Measurements from ENCODE around the gene MYL7. TPM values are rescaled to one million over a fixed set of nuclear protein-coding genes. Genes with fewer than 3 reads are reported as not detected.

The MYL7 gene
- polyA plus RNA-seq, 2 of the 4 experiments (the other 2 are of a cell fraction), result not detected

DNA sequence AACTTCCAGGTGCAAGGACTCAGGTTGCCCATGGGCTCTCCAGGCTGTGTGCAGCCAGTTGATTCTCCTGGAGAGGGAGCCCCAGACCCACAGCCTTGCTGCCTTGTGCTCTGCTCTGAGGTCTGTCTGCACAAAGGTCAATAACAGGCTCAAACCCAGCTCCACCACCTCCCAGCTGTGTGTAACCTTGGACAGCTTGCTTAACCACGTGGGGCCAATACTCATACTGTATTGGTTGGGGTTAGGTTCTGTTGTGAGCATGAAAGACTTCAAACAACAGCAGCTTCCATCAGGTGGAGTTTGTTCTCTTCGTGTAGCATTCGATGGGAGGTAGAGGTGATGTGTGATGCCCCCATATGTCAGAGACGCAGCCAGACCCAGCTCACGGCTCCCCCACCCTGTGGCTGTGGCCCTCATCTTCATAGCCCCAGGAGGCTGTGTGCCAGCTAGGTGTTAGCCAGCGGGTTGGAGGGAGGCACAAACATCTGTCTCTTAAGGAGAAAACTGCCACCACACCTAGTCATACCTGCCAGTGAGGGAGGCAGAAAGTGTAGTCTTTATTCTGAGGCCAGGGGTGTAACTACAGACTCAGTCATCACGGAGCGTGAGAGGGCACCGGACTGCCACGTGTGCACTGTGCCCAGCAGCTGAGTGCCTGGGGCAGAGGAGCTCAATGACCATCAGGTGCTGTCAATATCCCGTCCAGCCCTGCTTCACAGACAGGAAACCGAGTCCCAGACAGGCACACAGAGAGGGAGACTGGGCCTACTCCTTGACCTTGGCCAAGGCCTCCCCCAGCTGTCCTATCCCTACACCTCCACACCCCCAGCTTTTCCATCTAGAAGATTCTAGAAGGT is 9.7 kb downstream of the MYL7 start (continued):
- no peak for TF ChIP-seq RNF2 (IDR thresholded peaks at IDR 0.05; ENCODE audit: borderline replicate concordance, low read depth)
- no peak for TF ChIP-seq EHF (CRISPR knock-in tag; IDR thresholded peaks at IDR 0.05)
- TF ChIP-seq RAD21 (conservative IDR thresholded peaks at IDR 0.05 in 1 of 2, IDR thresholded peaks at IDR 0.05 in 1 of 2), result peak; percentile 46 to 67; a peak in 3 of 5 replicates
- no peak for TF ChIP-seq MYC (IDR thresholded peaks at IDR 0.05; ENCODE audit: borderline replicate concordance, low read length)

DNA sequence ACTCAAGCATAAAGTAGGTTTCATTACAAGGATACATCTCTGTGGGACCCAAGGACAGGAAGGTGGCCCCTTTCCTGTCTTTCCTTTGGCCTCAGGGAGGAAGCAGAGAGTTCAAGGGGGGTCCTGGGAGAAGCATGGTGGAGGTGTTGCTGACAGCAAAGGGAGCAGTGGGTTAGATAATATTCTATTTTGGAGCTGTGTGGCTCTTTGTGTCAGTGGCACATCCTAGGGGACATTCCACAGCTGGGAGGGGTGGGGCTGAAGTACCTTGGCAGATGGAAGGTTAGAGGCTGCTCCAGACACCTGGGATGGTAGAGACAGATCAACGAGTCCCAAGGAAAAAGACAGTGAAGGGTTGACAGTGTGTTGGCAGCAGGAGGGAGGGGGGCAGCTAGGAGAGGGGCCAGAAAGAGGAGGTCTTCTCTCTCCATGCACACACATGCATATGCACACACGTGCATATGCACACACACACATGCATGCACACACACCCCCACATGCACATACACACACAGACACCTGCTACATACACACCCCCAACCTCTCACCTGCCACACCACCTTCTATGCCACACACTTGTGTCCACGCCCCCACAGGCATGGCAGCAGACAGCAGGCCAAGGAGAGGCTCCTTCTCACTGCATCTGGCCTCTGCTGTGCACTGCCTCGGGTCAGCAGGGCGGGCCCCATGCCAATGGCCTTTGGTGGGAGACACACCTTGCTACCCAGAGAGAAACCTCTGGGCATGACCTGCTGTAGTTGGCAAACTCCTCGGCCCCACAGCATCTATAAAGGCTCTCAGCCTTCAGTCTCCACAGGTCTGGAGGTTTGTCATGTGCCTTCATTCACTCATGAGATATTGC is 12.2 kb downstream of the MYL7 start:
- no peak for FAIRE-seq
- no peak overlapping the region for H3K4me2 ChIP-seq
- no peak for DNase-seq (ENCODE audit: low read depth in 1 of 2, low spot score in 1 of 2)
- H3K4me1 ChIP-seq, result 0 out of 3 replicates have a peak, but pooled peaks cover 5% of the 10 kb centered on the region
- WGBS (ENCODE audit: missing lambda C conversion rate), result 32% methylated on average over 6 of the region's 6 CpGs
- H3K4me3 ChIP-seq, result no peak overlapping the region
- TF ChIP-seq, protein P1, sequence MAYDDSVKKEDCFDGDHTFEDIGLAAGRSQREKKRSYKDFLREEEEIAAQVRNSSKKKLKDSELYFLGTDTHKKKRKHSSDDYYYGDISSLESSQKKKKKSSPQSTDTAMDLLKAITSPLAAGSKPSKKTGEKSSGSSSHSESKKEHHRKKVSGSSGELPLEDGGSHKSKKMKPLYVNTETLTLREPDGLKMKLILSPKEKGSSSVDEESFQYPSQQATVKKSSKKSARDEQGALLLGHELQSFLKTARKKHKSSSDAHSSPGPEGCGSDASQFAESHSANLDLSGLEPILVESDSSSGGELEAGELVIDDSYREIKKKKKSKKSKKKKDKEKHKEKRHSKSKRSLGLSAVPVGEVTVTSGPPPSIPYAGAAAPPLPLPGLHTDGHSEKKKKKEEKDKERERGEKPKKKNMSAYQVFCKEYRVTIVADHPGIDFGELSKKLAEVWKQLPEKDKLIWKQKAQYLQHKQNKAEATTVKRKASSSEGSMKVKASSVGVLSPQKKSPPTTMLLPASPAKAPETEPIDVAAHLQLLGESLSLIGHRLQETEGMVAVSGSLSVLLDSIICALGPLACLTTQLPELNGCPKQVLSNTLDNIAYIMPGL (CRISPR knock-in tag; IDR thresholded peaks at IDR 0.05; ENCODE audit: borderline replicate concordance), result no peak
- no peak for TF ChIP-seq NFE2L2 (conservative IDR thresholded peaks at IDR 0.05; ENCODE audit: low read length)
- TF ChIP-seq FOXS1 (CRISPR knock-in tag; IDR thresholded peaks at IDR 0.05), result no peak
- no peak for TF ChIP-seq TFCP2L1 (CRISPR knock-in tag; IDR thresholded peaks at IDR 0.05)
- TF ChIP-seq NR3C1 (IDR thresholded peaks at IDR 0.05), result no peak
- TF ChIP-seq, protein P2, sequence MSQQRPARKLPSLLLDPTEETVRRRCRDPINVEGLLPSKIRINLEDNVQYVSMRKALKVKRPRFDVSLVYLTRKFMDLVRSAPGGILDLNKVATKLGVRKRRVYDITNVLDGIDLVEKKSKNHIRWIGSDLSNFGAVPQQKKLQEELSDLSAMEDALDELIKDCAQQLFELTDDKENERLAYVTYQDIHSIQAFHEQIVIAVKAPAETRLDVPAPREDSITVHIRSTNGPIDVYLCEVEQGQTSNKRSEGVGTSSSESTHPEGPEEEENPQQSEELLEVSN (IDR thresholded peaks at IDR 0.05; ENCODE audit: borderline replicate concordance, low read depth), result no peak
- ChIA-PET POLR2A (no interaction called here), CTCF (interaction anchor here (0.6 to 7.1 kb wide), 4 partner anchors 13 to 433 kb away, joined by 3 to 52 read pairs (median 4); no protein-coding TSS in a partner anchor)
- no peak overlapping the region for H3K27ac ChIP-seq
- no peaks in the 10 kb centered on the region for H3K9me3 ChIP-seq
- ATAC-seq, result no peak

DNA sequence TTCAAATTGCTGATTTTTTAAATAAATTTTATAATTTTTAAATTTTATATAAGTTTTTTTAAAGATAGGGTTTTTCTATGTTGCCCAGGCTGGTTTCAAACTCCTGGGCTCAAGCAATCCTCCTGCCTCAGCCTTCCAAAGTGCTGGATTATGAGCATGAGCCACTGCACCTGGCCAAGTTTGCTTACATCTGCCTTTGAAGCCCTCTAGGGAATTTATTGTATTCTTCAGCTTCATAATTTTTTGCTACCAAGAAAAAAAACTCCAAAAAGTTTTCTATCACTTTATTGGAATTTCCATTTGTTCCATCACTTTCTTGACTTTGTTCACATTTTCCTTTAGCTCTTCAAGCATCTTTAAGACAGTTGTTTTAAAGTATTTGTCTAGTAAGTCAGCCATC is 14.0 kb downstream of the MYL7 start:
- no peaks in the 10 kb centered on the region for H3K9me3 ChIP-seq
- ATAC-seq (no peak), DNase-seq (ENCODE audit: low read depth in 1 of 2, low spot score in 1 of 2) (no peak), FAIRE-seq (no peak)
- POLR2A ChIA-PET, result no interaction called here
- H3K4me2 ChIP-seq, result no peak overlapping the region
- no peak for TF ChIP-seq MAZ (IDR thresholded peaks at IDR 0.05; ENCODE audit: borderline replicate concordance, low read depth, low read length)
- no peak for TF ChIP-seq CHD2 (IDR thresholded peaks at IDR 0.05; ENCODE audit: low read length, partially characterized antibody)
- no peak for TF ChIP-seq KDM1A (IDR thresholded peaks at IDR 0.05; ENCODE audit: low read depth)
- TF ChIP-seq RARB (CRISPR knock-in tag; IDR thresholded peaks at IDR 0.05), result no peak
- TF ChIP-seq EP300 (IDR thresholded peaks at IDR 0.05), result no peak
- TF ChIP-seq, protein P3, sequence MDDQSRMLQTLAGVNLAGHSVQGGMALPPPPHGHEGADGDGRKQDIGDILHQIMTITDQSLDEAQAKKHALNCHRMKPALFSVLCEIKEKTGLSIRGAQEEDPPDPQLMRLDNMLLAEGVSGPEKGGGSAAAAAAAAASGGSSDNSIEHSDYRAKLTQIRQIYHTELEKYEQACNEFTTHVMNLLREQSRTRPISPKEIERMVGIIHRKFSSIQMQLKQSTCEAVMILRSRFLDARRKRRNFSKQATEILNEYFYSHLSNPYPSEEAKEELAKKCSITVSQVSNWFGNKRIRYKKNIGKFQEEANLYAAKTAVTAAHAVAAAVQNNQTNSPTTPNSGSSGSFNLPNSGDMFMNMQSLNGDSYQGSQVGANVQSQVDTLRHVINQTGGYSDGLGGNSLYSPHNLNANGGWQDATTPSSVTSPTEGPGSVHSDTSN (IDR thresholded peaks at IDR 0.05), result no peak
- TF ChIP-seq RCOR1 (IDR thresholded peaks at IDR 0.05; ENCODE audit: low read depth, low read length), result no peak
- TF ChIP-seq CBX8 (IDR thresholded peaks at IDR 0.05), result no peak
- no peak for TF ChIP-seq TFCP2L1 (CRISPR knock-in tag; IDR thresholded peaks at IDR 0.05)
- TF ChIP-seq HDAC2 (IDR thresholded peaks at IDR 0.05), result no peak
- TF ChIP-seq ZC3H11A (IDR thresholded peaks at IDR 0.05), result no peak
- no peak for TF ChIP-seq RFX5 (IDR thresholded peaks at IDR 0.05)
- no peak for TF ChIP-seq NR3C1 (IDR thresholded peaks at IDR 0.05)
- TF ChIP-seq HOXB13 (CRISPR knock-in tag; IDR thresholded peaks at IDR 0.05; ENCODE audit: low read depth), result no peak
- no peak for TF ChIP-seq PHF8 (IDR thresholded peaks at IDR 0.05; ENCODE audit: borderline replicate concordance, low read depth)
- TF ChIP-seq BHLHE40 (IDR thresholded peaks at IDR 0.05; ENCODE audit: low read depth, low read length), result no peak
- TF ChIP-seq RNF2 (IDR thresholded peaks at IDR 0.05; ENCODE audit: borderline replicate concordance, low read depth), result no peak
- TF ChIP-seq TP53 (CRISPR knock-in tag; IDR thresholded peaks at IDR 0.05), result no peak
- TF ChIP-seq MYC (IDR thresholded peaks at IDR 0.05; ENCODE audit: borderline replicate concordance, low read length), result no peak
- peaks cover 9% of the 10 kb centered on the region; the same call in 2 of the 3 replicates for H3K4me1 ChIP-seq
- CTCF ChIA-PET, result interaction anchor here (0.8 to 7.1 kb wide), 4 partner anchors 12 to 107 kb away, joined by 3 to 52 read pairs (median 4); no protein-coding TSS in a partner anchor
- no peak overlapping the region for H3K4me3 ChIP-seq
- H3K27ac ChIP-seq, result no peak overlapping the region
